ENCODE measurements around the gene CACNB4.

Gene CACNB4

GRCh38 chr2:151840216-151841046, 258.4 kb downstream of the CACNB4 start:
- TF ChIP-seq POLR2A (IDR thresholded peaks at IDR 0.05; ENCODE audit: extremely low read depth, insufficient read length) (no peak), CTCF (IDR thresholded peaks at IDR 0.05; ENCODE audit: low read depth, low read length) (no peak), MYC (IDR thresholded peaks at IDR 0.05; ENCODE audit: low read depth, low read length) (no peak), MAX (IDR thresholded peaks at IDR 0.05; ENCODE audit: low read depth, low read length) (no peak)
- DNase-seq (ENCODE audit: low read depth) = no peak
- H3K4me3 ChIP-seq (ENCODE audit: low read depth, low read length) = no peak overlapping the region

- H3K4me3 ChIP-seq (ENCODE audit: low read depth, low read length) = no peak overlapping the region
- no peak for DNase-seq (ENCODE audit: low read depth)
- TF ChIP-seq CTCF (IDR thresholded peaks at IDR 0.05; ENCODE audit: low read depth, low read length) (no peak), MYC (IDR thresholded peaks at IDR 0.05; ENCODE audit: low read depth, low read length) (no peak), MAX (IDR thresholded peaks at IDR 0.05; ENCODE audit: low read depth, low read length) (no peak), POLR2A (IDR thresholded peaks at IDR 0.05; ENCODE audit: extremely low read depth, insufficient read length) (no peak)
Observed at GRCh38 chr2:151837926-151838325, 260.9 kb downstream of the CACNB4 start.

GRCh38 chr2:151833984-151834383, 264.9 kb downstream of the CACNB4 start:
- TF ChIP-seq MYC (IDR thresholded peaks at IDR 0.05; ENCODE audit: low read depth, low read length) (no peak), CTCF (IDR thresholded peaks at IDR 0.05; ENCODE audit: low read depth, low read length) (no peak), POLR2A (IDR thresholded peaks at IDR 0.05; ENCODE audit: extremely low read depth, insufficient read length) (no peak), MAX (IDR thresholded peaks at IDR 0.05; ENCODE audit: low read depth, low read length) (no peak)
- DNase-seq (ENCODE audit: low read depth) = peak; percentile 60
- no peak overlapping the region for H3K4me3 ChIP-seq (ENCODE audit: low read depth, low read length)

GRCh38 chr2:151830961-151831360, 267.9 kb downstream of the CACNB4 start:
- TF ChIP-seq MYC (IDR thresholded peaks at IDR 0.05; ENCODE audit: low read depth, low read length) (no peak), CTCF (IDR thresholded peaks at IDR 0.05; ENCODE audit: low read depth, low read length) (no peak), MAX (IDR thresholded peaks at IDR 0.05; ENCODE audit: low read depth, low read length) (no peak), POLR2A (IDR thresholded peaks at IDR 0.05; ENCODE audit: extremely low read depth, insufficient read length) (no peak)
- no peak overlapping the region for H3K4me3 ChIP-seq (ENCODE audit: low read depth, low read length)
- DNase-seq (ENCODE audit: low read depth) = no peak

GRCh38 chr2:151828890-151829324, 269.9 kb downstream of the CACNB4 start:
- H3K4me3 ChIP-seq (ENCODE audit: low read depth, low read length) = peak overlapping the region; percentile 56
- no peak for DNase-seq (ENCODE audit: low read depth)
- TF ChIP-seq MAX (IDR thresholded peaks at IDR 0.05; ENCODE audit: low read depth, low read length) (no peak), MYC (IDR thresholded peaks at IDR 0.05; ENCODE audit: low read depth, low read length) (no peak), CTCF (IDR thresholded peaks at IDR 0.05; ENCODE audit: low read depth, low read length) (no peak), POLR2A (IDR thresholded peaks at IDR 0.05; ENCODE audit: extremely low read depth, insufficient read length) (no peak)

Data from NB4 (cell line).